ENCODE results near the gene KMT2C. TPM values are rescaled to one million over a fixed set of nuclear protein-coding genes. Genes with fewer than 3 reads are reported as not detected.

Gene KMT2C
- total and polyA plus RNA-seq, 2 of the 13 experiments (the other 11 are each of a cell fraction or from before 2014, with no cell fraction given), result 7.1 to 14.4 TPM

GRCh38 chr7:152464312-152465118 lies 28.7 kb upstream of the KMT2C start (continued):
- TF ChIP-seq ZNF407 (CRISPR knock-in tag; IDR thresholded peaks at IDR 0.05; ENCODE audit: not compliant biosample characterization), result no peak
- no peak for TF ChIP-seq THYN1 (CRISPR knock-in tag; IDR thresholded peaks at IDR 0.05; ENCODE audit: borderline replicate concordance, low read depth)
- TF ChIP-seq CEBPG (CRISPR knock-in tag; IDR thresholded peaks at IDR 0.05), result no peak
- TF ChIP-seq ZNF343 (CRISPR knock-in tag; IDR thresholded peaks at IDR 0.05), result no peak
- TF ChIP-seq HCFC1 (IDR thresholded peaks at IDR 0.05; ENCODE audit: low read depth, low read length), result no peak
- TF ChIP-seq MLXIP (CRISPR knock-in tag; IDR thresholded peaks at IDR 0.05; ENCODE audit: borderline replicate concordance), result no peak
- no peak for TF ChIP-seq GLMP (CRISPR knock-in tag; IDR thresholded peaks at IDR 0.05; ENCODE audit: borderline replicate concordance)
- no peak for TF ChIP-seq NCOA1 (CRISPR knock-in tag; IDR thresholded peaks at IDR 0.05)
- TF ChIP-seq TFDP2 (CRISPR knock-in tag; IDR thresholded peaks at IDR 0.05), result no peak; the same call in 1 of the 2 replicates
- no peak for TF ChIP-seq JDP2 (CRISPR knock-in tag; IDR thresholded peaks at IDR 0.05; ENCODE audit: borderline replicate concordance)
- no peak for TF ChIP-seq ZNF367 (CRISPR knock-in tag; IDR thresholded peaks at IDR 0.05; ENCODE audit: borderline replicate concordance)
